HepG2 (cell line): ENCODE measurements around the gene CD300LF. TPM values are rescaled to one million over a fixed set of nuclear protein-coding genes. Genes with fewer than 3 reads are reported as not detected.
A peak's percentile ranks its signal among the peaks of the same experiment; 100 is the strongest.

Experiments
- BRD4 ChIP-seq: sonication (generic); formaldehyde crosslinking; IDR thresholded peaks from 2 replicates; pipeline ENCODE4 v1.4.0; 2020; ENCODE audit warnings: missing genetic modification reagents
- GMEB1 ChIP-seq: sonication (generic); formaldehyde crosslinking; IDR thresholded peaks from 2 replicates; pipeline ENCODE4 v1.5.1; 2020; ENCODE audit warnings: missing genetic modification reagents, mild to moderate bottlenecking, borderline replicate concordance
- JDP2 ChIP-seq: sonication (generic); formaldehyde crosslinking; IDR thresholded peaks from 2 replicates; pipeline ENCODE4 v1.8.1; 2022; ENCODE audit warnings: missing genetic modification reagents, borderline replicate concordance
- KDM5A ChIP-seq: fragments of 200-600 bp; sonication (generic); IDR thresholded peaks from 2 replicates; pipeline ENCODE4 v1.7.0; 2018; ENCODE audit warnings: antibody characterized with exemption, mild to moderate bottlenecking, low read length, borderline replicate concordance
- MIXL1 ChIP-seq: IDR thresholded peaks from 2 replicates; pipeline ENCODE4 v1.6.1; 2016
- MYPOP ChIP-seq: sonication (generic); formaldehyde crosslinking; IDR thresholded peaks from 2 replicates; pipeline ENCODE4 v1.8.1; 2023; ENCODE audit warnings: mild to moderate bottlenecking, moderate library complexity, missing genetic modification reagents
- NCOA1 ChIP-seq: sonication (generic); formaldehyde crosslinking; IDR thresholded peaks from 2 replicates; pipeline ENCODE4 v1.9.0; 2021; ENCODE audit warnings: missing genetic modification reagents
- NCOA5 ChIP-seq: sonication (generic); formaldehyde crosslinking; IDR thresholded peaks from 2 replicates; pipeline ENCODE4 v1.4.0; 2020; ENCODE audit warnings: missing genetic modification reagents
- PHB2 ChIP-seq: fragments of 450-650 bp; IDR thresholded peaks from 2 replicates; pipeline ENCODE4 v1.6.1; 2018; ENCODE audit not compliant: partially characterized antibody
- PTBP1 ChIP-seq: fragments of 200-400 bp; formaldehyde crosslinking; IDR thresholded peaks from 2 replicates; pipeline ENCODE4 v1.6.1; 2018; ENCODE audit warnings: low read length, low read depth; ENCODE audit not compliant: poor library complexity, severe bottlenecking
- RFXAP ChIP-seq: sonication (generic); formaldehyde crosslinking; IDR thresholded peaks from 2 replicates; pipeline ENCODE4 v1.4.0; 2020; ENCODE audit warnings: missing genetic modification reagents, borderline replicate concordance
- SMAD1 ChIP-seq: sonication (generic); formaldehyde crosslinking; IDR thresholded peaks from 2 replicates; pipeline ENCODE4 v1.4.0; 2020; ENCODE audit warnings: missing genetic modification reagents, low read depth, mild to moderate bottlenecking, borderline replicate concordance
- TFAP4 ChIP-seq: sonication (generic); IDR thresholded peaks from 2 replicates; pipeline ENCODE4 v1.6.1; 2016; ENCODE audit warnings: low read depth, borderline replicate concordance
- TMF1 ChIP-seq: sonication (generic); formaldehyde crosslinking; IDR thresholded peaks from 2 replicates; pipeline ENCODE4 v1.8.1; 2022; ENCODE audit warnings: low read depth, missing genetic modification reagents
- ZFP36L2 ChIP-seq: sonication (generic); formaldehyde crosslinking; IDR thresholded peaks from 2 replicates; pipeline ENCODE4 v1.4.0; 2020; ENCODE audit warnings: missing genetic modification reagents
- ZNF138 ChIP-seq: sonication (generic); formaldehyde crosslinking; IDR thresholded peaks from 2 replicates; pipeline ENCODE4 v1.5.0; 2020; ENCODE audit warnings: mild to moderate bottlenecking, low read depth, missing genetic modification reagents
- ZNF333 ChIP-seq: sonication (generic); formaldehyde crosslinking; IDR thresholded peaks from 2 replicates; pipeline ENCODE4 v1.4.0; 2020; ENCODE audit warnings: mild to moderate bottlenecking, missing genetic modification reagents, borderline replicate concordance
- ZNF614 ChIP-seq: IDR thresholded peaks from 2 replicates; pipeline ENCODE4 v1.6.1; 2018; ENCODE audit warnings: missing biosample characterization, missing genetic modification reagents, inconsistent platforms, borderline replicate concordance
- ZNF644 ChIP-seq: IDR thresholded peaks from 2 replicates; pipeline ENCODE4 v1.6.1; 2016; ENCODE audit warnings: low read depth
- ZNF761 ChIP-seq: sonication (generic); formaldehyde crosslinking; conservative IDR thresholded peaks from 2 replicates; pipeline ENCODE4 v1.4.0; 2020; ENCODE audit warnings: mild to moderate bottlenecking, missing genetic modification reagents
- ZSCAN29 ChIP-seq: sonication (generic); formaldehyde crosslinking; conservative IDR thresholded peaks from 2 replicates; pipeline ENCODE4 v1.4.0; 2020; ENCODE audit warnings: mild to moderate bottlenecking, missing genetic modification reagents
- polyA plus RNA-seq, 8 experiments: library from polyadenylated mRNA; depleted of rRNA in 3 of 8; stranded (reverse) in 7 of 8; unstranded in 1 of 8; fragments of >200 nt; fragmentation: Illumina TruSeq in 4 of 8; extraction: Trizol in 4 of 8; gene quantifications; 2 replicates each; pipeline versions ENCODE4 v1.2.1 to v1.2.3, GENCODE V29; 2011 to 2016; ENCODE audit warnings: low read depth in 4 of 8, missing spikeins in 1 of 8, mixed read lengths in 1 of 8; ENCODE audit not compliant: insufficient read depth in 1 of 8
- total RNA-seq, 5 experiments: library from RNA; depleted of rRNA; stranded (reverse); fragments of >200 nt; fragmentation: Illumina TruSeq; extraction: Trizol; gene quantifications; 2 replicates each; pipeline ENCODE4 v1.2.3, GENCODE V29; 2016; ENCODE audit warnings: low read depth in 1 of 5
- TF ChIP-seq, protein P1 (sequence below): sonication (generic); formaldehyde crosslinking; IDR thresholded peaks from 2 replicates; pipeline ENCODE4 v1.4.0; 2020; ENCODE audit warnings: mild to moderate bottlenecking, missing genetic modification reagents
- TF ChIP-seq, protein P2 (sequence below): sonication (generic); formaldehyde crosslinking; IDR thresholded peaks from 2 replicates; pipeline ENCODE4 v1.8.0; 2022; ENCODE audit warnings: mild to moderate bottlenecking, missing genetic modification reagents, borderline replicate concordance

The CD300LF gene
- total and polyA plus RNA-seq, 2 of the 13 experiments (the other 11 are each of a cell fraction or from before 2014, with no cell fraction given): not detected

DNA sequence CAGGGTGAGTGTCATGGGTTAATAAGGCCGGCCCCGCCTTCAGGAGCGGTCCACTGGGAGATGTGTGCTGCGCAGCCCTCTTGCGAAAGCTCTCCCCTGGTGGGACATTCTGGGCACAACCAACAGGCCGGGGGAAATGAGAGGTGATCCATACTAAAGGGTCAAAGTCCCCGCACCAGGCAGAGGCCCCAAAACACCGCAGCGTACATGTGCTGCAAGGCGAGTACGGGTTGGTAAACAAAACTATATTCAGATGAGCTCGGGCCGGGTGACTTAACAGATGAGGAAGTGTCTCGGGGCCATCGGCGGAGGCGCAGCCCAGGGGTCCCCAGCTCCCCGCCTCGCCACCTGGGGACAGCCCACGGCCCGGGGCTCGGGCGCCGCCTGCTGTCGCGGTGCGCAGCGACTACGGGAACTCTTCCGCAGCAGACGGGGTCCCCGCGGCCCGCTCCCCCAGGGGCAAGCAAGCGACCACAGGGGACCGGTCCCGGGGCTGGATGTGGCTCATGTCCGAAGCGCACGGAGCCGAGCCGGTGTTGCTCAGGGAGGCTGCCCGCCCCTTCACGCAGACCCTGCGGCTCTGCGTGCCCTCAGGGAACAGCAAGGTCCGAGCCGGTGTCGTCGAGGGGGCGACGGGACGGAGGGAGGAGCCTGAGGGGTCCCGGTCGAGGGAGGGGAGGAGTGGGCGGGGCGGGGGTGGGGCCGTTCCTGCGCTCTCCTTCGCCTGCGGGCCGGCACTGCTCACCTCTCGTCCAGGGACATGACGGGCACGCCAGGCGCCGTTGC lies 24.0 kb upstream of the CD300LF start, which contains the start of gene RAB37 (continued):
- TF ChIP-seq MYPOP: peak; percentile 81
- peak; percentile 61; the same call in 1 of the 2 replicates for TF ChIP-seq TMF1 (CRISPR knock-in tag)
- TF ChIP-seq, protein P1, sequence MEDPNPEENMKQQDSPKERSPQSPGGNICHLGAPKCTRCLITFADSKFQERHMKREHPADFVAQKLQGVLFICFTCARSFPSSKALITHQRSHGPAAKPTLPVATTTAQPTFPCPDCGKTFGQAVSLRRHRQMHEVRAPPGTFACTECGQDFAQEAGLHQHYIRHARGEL (CRISPR knock-in tag): no peak
- TF ChIP-seq NCOA5 (CRISPR knock-in tag): no peak
- TF ChIP-seq NCOA1 (CRISPR knock-in tag): no peak
- peak; percentile 66 for TF ChIP-seq SMAD1
- no peak for TF ChIP-seq KDM5A
- no peak for TF ChIP-seq PTBP1
- TF ChIP-seq ZNF644 (CRISPR knock-in tag): peak; percentile 89
- TF ChIP-seq MIXL1 (CRISPR knock-in tag): peak; percentile 82
- TF ChIP-seq ZNF614 (CRISPR knock-in tag): peak; percentile 81; the same call in 1 of the 2 replicates
- TF ChIP-seq GMEB1 (CRISPR knock-in tag): peak; percentile 72
- no peak for TF ChIP-seq ZFP36L2 (CRISPR knock-in tag)
- 0 out of 2 replicates have a peak, but pooled peaks have one; percentile 41 for TF ChIP-seq ZSCAN29 (CRISPR knock-in tag)
- TF ChIP-seq ZNF138: no peak
- TF ChIP-seq ZNF333: 0 out of 2 replicates have a peak, but pooled peaks have one; percentile 36
- TF ChIP-seq BRD4: no peak; the same call in 1 of the 2 replicates
- TF ChIP-seq, protein P2, sequence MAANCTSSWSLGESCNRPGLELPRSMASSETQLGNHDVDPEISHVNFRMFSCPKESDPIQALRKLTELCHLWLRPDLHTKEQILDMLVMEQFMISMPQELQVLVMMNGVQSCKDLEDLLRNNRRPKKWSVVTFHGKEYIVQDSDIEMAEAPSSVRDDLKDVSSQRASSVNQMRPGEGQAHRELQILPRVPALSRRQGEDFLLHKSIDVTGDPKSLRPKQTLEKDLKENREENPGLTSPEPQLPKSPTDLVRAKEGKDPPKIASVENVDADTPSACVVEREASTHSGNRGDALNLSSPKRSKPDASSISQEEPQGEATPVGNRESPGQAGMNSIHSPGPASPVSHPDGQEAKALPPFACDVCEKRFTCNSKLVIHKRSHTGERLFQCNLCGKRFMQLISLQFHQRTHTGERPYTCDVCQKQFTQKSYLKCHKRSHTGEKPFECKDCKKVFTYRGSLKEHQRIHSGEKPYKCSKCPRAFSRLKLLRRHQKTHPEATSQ: peak; percentile 88; the same call in 1 of the 2 replicates
- no peak; the same call in 1 of the 2 replicates for TF ChIP-seq ZNF761 (CRISPR knock-in tag)
- TF ChIP-seq PHB2: no peak
- TF ChIP-seq TFAP4: peak; percentile 91
- TF ChIP-seq RFXAP (CRISPR knock-in tag): peak; percentile 79; the same call in 1 of the 2 replicates
- no peak; the same call in 1 of the 2 replicates for TF ChIP-seq JDP2 (CRISPR knock-in tag)
